Smooth muscle cell (in vitro differentiated cells): ENCODE measurements around the gene CSF1R. TPM values are rescaled to one million over a fixed set of nuclear protein-coding genes. Genes with fewer than 3 reads are reported as not detected.
A peak's percentile ranks its signal among the peaks of the same experiment; 100 is the strongest.

Experiments used
- DNase-seq: peaks from one replicate; lab custom pipeline; 2025; ENCODE audit not compliant: unreplicated experiment; lab: John Stamatoyannopoulos, UW
- H2AFZ ChIP-seq: fragments of 200-600 bp; sonication (generic); 2 replicates; pipeline ENCODE4 v1.6.0; 2016; ENCODE audit warnings: antibody characterized with exemption, low read depth, mild to moderate bottlenecking
- H3F3A ChIP-seq: fragments of 200-600 bp; sonication (generic); 2 replicates; pipeline ENCODE4 v1.6.0; 2017; ENCODE audit warnings: antibody characterized with exemption, low read depth
- H3K27ac ChIP-seq: fragments of 200-600 bp; sonication (generic); 2 replicates; pipeline ENCODE4 v1.5.1; 2016; ENCODE audit warnings: low read depth, mild to moderate bottlenecking
- H3K27me3 ChIP-seq: fragments of 200-600 bp; sonication (generic); 2 replicates; pipeline ENCODE4 v1.6.1; 2016; ENCODE audit warnings: low read depth, mild to moderate bottlenecking
- H3K36me3 ChIP-seq: fragments of 200-600 bp; sonication (generic); 2 replicates; pipeline ENCODE4 v1.5.1; 2016; ENCODE audit warnings: low read depth
- H3K4me1 ChIP-seq: fragments of 200-600 bp; sonication (generic); 2 replicates; pipeline ENCODE4 v1.5.1; 2016; ENCODE audit warnings: low read depth
- H3K4me2 ChIP-seq: fragments of 200-600 bp; sonication (generic); 2 replicates; pipeline ENCODE4 v1.6.0; 2016; ENCODE audit warnings: mild to moderate bottlenecking
- H3K4me3 ChIP-seq: fragments of 200-600 bp; sonication (generic); 2 replicates; pipeline ENCODE4 v1.5.1; 2016; ENCODE audit warnings: mild to moderate bottlenecking
- H3K79me2 ChIP-seq: fragments of 200-600 bp; sonication (generic); 2 replicates; pipeline ENCODE4 v1.6.0; 2016; ENCODE audit warnings: low read depth, mild to moderate bottlenecking
- H3K9ac ChIP-seq: fragments of 200-600 bp; sonication (generic); 2 replicates; pipeline ENCODE4 v1.6.0; 2016; ENCODE audit warnings: low read depth
- H3K9me3 ChIP-seq: fragments of 200-600 bp; sonication (generic); replicated peaks from 2 replicates; pipeline ENCODE4 v1.5.1; 2016; ENCODE audit warnings: low read depth
- H4K20me1 ChIP-seq: fragments of 200-600 bp; sonication (generic); 2 replicates; pipeline ENCODE4 v1.6.0; 2016; ENCODE audit warnings: low read depth
- WGBS: methylation state at CpG from one replicate; pipeline ENCODE4 v1.1.7; 2016; ENCODE audit warnings: low lambda C conversion rate; 5-methylcytosine and 5-hydroxymethylcytosine counted together
- polyA plus RNA-seq: library from polyadenylated mRNA; unstranded; fragments of >200 nt; fragmentation: Nextera tagmentation; extraction: Ambion mirVana; gene quantifications from 2 replicates; pipeline ENCODE4 v1.2.1, GENCODE V29; 2016
- total RNA-seq: library from RNA; depleted of rRNA; stranded (reverse); fragments of >200 nt; gene quantifications from 2 replicates; pipeline ENCODE4 v1.2.3, GENCODE V29; 2014
- TF ChIP-seq, protein P1 (sequence below): fragments of 200-600 bp; sonication (generic); IDR thresholded peaks from 2 replicates; pipeline ENCODE4 v1.5.1; 2017; ENCODE audit warnings: borderline replicate concordance, mild to moderate bottlenecking, antibody characterized with exemption; ENCODE audit not compliant: insufficient read depth, poor library complexity, severe bottlenecking

Gene CSF1R
- total and polyA plus RNA-seq, 2 experiments from 2014 or later, result 2.2 to 3.9 TPM

DNA sequence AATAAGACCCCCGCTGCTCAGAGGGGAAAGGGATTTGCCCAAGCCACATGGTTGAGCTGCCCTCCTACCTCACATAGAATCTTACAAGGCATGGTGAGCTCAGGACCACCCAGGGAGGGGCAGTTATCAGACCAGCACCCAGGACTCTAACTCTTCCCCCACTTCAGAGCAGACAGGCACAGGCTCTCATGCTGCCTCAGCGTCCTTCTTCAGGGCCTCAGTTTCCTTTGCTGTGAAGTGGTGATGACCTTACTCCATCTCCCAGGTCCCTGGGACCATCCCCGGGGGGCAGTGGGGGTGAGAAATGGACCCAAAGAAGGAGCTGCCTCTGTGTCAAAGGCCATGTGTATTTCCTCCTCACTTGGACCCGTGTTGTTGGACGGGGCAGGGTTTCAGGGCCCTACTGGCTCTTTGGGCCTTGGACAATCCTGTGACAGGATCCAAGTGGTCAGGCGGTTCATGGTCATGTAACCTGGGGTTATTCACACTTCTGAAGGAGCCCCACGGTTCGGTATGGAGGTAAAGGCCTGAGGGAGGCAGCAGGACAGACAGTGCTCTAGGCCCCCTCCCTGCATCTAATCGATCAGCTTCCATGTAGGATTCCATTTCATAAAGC, 31.7 kb upstream of the CSF1R start:
- Histone ChIP-seq H3K36me3 (no peaks in the 10 kb centered on the region), H3K4me3 (no peak overlapping the region), H3K9me3 (no peaks in the 10 kb centered on the region), H3K4me1 (peaks cover 8% of the 10 kb centered on the region), H2AFZ (no peak overlapping the region), H3K9ac (no peak overlapping the region), H3K27me3 (no peaks in the 10 kb centered on the region), H3K4me2 (no peak overlapping the region), H3K27ac (no peak overlapping the region), H4K20me1 (no peaks in the 10 kb centered on the region), H3F3A (peaks cover 73% of the 10 kb centered on the region), H3K79me2 (no peaks in the 10 kb centered on the region)
- TF ChIP-seq, protein P1, sequence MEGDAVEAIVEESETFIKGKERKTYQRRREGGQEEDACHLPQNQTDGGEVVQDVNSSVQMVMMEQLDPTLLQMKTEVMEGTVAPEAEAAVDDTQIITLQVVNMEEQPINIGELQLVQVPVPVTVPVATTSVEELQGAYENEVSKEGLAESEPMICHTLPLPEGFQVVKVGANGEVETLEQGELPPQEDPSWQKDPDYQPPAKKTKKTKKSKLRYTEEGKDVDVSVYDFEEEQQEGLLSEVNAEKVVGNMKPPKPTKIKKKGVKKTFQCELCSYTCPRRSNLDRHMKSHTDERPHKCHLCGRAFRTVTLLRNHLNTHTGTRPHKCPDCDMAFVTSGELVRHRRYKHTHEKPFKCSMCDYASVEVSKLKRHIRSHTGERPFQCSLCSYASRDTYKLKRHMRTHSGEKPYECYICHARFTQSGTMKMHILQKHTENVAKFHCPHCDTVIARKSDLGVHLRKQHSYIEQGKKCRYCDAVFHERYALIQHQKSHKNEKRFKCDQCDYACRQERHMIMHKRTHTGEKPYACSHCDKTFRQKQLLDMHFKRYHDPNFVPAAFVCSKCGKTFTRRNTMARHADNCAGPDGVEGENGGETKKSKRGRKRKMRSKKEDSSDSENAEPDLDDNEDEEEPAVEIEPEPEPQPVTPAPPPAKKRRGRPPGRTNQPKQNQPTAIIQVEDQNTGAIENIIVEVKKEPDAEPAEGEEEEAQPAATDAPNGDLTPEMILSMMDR, result no peak
- 94% methylated on average over 9 of the region's 9 CpGs for WGBS
- DNase-seq, result no peak

DNA sequence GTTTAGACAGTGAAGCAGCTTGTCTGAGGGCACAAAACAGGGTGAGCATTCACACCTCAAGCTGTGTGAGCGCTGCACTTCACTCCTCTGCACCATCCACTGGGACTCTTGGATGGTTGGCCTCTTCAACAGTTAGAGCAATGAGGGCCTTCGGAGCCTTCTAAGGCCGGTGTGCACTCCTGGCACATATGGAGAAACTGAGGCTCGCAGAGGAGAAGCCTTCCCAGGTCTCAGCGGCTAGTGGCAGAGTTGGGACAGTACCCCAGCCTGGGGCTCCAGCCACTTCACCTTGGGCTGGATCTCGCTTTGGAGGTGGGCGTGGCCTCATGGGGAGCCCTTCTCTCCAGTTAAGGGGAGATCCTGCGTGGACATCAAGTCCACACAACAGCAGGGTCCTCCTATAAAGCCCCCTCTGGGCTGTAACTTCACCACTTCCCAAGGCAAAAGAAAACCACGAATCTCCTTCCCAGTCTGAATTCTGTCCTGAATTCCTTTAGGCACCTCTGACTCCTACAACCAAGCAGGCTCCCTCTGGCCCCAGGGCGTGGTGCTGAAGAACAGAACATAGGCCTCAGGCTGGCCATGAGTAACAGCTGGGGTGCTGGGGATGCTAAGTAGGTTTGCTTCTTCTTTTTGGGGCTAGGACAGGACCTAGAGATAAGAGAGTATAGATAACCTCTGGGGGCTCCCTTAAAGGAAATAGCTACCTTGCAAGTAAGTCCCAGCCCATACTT, 30.5 kb upstream of the CSF1R start:
- H3K27me3 ChIP-seq, result no peaks in the 10 kb centered on the region
- no peak overlapping the region for H3K4me2 ChIP-seq
- peaks cover 70% of the 10 kb centered on the region for H3F3A ChIP-seq
- 91% methylated on average over 10 of the region's 10 CpGs for WGBS
- H3K79me2 ChIP-seq, result no peaks in the 10 kb centered on the region
- peaks cover 17% of the 10 kb centered on the region for H3K4me1 ChIP-seq
- H3K27ac ChIP-seq, result peak overlapping the region; percentile 29
- no peak overlapping the region for H3K9ac ChIP-seq
- no peaks in the 10 kb centered on the region for H4K20me1 ChIP-seq
- TF ChIP-seq, protein P1, result no peak
- no peak overlapping the region for H2AFZ ChIP-seq
- no peaks in the 10 kb centered on the region for H3K36me3 ChIP-seq
- no peak overlapping the region for H3K4me3 ChIP-seq
- H3K9me3 ChIP-seq, result no peaks in the 10 kb centered on the region
- DNase-seq, result no peak

DNA sequence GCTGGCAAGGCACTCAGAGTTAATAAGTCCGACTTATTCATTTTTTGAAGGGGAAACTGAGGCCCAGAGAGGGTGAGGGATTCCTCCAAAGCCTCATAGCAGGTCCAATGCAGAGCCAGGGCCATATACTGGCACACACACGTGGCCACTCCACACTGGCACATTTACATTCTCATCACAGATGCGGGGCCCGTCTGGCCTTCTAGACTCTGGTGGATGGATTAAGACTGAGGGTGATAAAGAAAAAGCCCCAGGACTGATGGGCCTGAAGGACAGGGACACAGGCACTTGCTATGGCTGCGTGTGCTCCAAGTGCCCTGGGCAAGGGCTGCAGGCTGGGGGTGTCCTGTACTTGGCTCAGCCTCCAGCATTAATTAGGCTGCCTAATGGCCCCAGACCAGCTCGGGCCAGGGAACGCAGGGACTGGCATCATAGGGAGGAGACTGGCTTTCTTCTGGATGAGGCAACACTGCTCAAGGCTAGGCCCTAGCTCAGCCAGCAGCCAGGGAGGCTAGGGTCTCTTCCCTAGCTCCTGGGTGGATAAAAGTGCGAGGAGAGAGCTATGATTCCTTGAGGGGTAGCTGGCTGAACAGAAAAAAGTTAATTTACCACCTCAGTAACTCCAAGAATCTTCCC, 28.5 kb upstream of the CSF1R start:
- no peak for DNase-seq
- H3K4me2 ChIP-seq, result no peak overlapping the region
- no peaks in the 10 kb centered on the region for H3K79me2 ChIP-seq
- H3K4me3 ChIP-seq, result no peak overlapping the region
- H2AFZ ChIP-seq, result no peak overlapping the region
- H3K27me3 ChIP-seq, result no peaks in the 10 kb centered on the region
- TF ChIP-seq, protein P1, result no peak
- H3K27ac ChIP-seq, result peak overlapping the region; percentile 98
- H3K9ac ChIP-seq, result no peak overlapping the region
- peaks cover 25% of the 10 kb centered on the region for H3K4me1 ChIP-seq
- no peaks in the 10 kb centered on the region for H3K36me3 ChIP-seq
- WGBS, result 70% methylated on average over 8 of the region's 8 CpGs
- H3F3A ChIP-seq, result peaks cover 81% of the 10 kb centered on the region
- no peaks in the 10 kb centered on the region for H3K9me3 ChIP-seq
- H4K20me1 ChIP-seq, result no peaks in the 10 kb centered on the region
